ENCODE measurements around the gene CSTPP1.

DNA sequence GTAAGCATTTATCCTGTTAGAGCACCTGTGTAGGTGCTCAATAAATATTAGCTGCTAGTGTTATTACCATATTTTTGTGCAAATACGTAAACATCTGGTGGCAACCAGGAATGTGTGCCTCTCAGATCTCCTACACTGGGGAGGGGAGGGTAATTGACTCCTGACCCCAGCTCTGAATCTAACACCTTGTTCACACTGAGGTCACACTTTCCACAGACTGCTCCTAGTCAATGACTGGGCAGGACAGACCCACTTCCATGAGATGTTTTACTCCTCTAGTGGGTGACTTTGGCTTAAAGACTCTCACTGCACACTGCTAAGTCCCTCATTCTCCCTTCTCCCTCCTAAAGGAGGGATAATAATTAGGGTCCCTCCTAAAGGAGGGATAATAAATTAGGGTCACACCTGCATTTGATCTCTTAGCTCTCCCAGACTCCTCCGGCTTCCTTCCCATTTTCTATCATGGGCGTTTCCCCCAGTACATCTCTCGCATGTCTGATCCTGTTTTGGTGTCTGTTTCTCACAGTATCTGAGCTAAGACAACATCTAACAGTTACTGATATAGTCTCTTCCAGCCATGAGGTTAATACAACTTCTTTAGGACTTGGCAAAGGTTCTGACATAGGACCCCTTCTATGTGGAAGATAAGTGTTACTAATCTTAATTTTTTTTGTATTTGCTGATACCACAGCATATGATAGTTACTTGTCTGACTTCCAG, 8.0 kb downstream of the CSTPP1 start:
- TF ChIP-seq, protein P1, sequence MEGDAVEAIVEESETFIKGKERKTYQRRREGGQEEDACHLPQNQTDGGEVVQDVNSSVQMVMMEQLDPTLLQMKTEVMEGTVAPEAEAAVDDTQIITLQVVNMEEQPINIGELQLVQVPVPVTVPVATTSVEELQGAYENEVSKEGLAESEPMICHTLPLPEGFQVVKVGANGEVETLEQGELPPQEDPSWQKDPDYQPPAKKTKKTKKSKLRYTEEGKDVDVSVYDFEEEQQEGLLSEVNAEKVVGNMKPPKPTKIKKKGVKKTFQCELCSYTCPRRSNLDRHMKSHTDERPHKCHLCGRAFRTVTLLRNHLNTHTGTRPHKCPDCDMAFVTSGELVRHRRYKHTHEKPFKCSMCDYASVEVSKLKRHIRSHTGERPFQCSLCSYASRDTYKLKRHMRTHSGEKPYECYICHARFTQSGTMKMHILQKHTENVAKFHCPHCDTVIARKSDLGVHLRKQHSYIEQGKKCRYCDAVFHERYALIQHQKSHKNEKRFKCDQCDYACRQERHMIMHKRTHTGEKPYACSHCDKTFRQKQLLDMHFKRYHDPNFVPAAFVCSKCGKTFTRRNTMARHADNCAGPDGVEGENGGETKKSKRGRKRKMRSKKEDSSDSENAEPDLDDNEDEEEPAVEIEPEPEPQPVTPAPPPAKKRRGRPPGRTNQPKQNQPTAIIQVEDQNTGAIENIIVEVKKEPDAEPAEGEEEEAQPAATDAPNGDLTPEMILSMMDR (IDR thresholded peaks at IDR 0.05) = no peak
- no peak for TF ChIP-seq POLR2A (IDR thresholded peaks at IDR 0.05)
